OCI-LY3 (cell line): ENCODE data around the gene NUDT8.

ENCODE experiments used
- CTCF ChIP-seq: fragments of 200-600, 300-600 bp; sonication (generic); IDR thresholded peaks from 2 replicates; pipeline ENCODE4 v1.5.1; 2014; ENCODE audit warnings: antibody characterized with exemption, low read length, low read depth
- EZH2phosphoT487 ChIP-seq: fragments of 200-600 bp; shearing (Covaris generic); IDR thresholded peaks from 2 replicates; pipeline ENCODE4 v1.6.1; 2018; ENCODE audit warnings: antibody characterized with exemption, mixed run types, low read depth

- TF ChIP-seq CTCF (no peak), EZH2phosphoT487 (no peak)
Measured at GRCh38 chr11:67610302-67610868, 19.4 kb downstream of the NUDT8 start.
